Testis (tissue), 3 donors: Measurements from ENCODE around the gene FAM120C. TPM values are rescaled to one million over a fixed set of nuclear protein-coding genes. Genes with fewer than 3 reads are reported as not detected.

Experiments
- DNase-seq: peaks from one replicate; pipeline ENCODE4 v3.0.0-alpha.2; 2019
- H3K27ac ChIP-seq, 2 donors: fragments of 200-600 bp; sonication (generic); one replicate each; pipeline ENCODE4 v1.5.1; 2019
- H3K27me3 ChIP-seq: fragments of 200-600 bp; sonication (generic); one replicate; pipeline ENCODE4 v1.5.1; 2019
- H3K36me3 ChIP-seq: fragments of 200-600 bp; sonication (generic); one replicate; pipeline ENCODE4 v1.5.1; 2017; ENCODE audit warnings: low read depth; ENCODE audit errors: missing control alignments
- H3K4me1 ChIP-seq: fragments of 200-600 bp; sonication (generic); one replicate; pipeline ENCODE4 v1.5.1; 2019
- H3K4me3 ChIP-seq, 2 donors: fragments of 200-600 bp; sonication (generic); one replicate each; pipeline ENCODE4 v1.5.1; 2017 to 2019
- H3K9me3 ChIP-seq: fragments of 200-600 bp; sonication (generic); one replicate; pipeline ENCODE4 v1.5.1; 2017
- POLR2A ChIP-seq: fragments of 450-650 bp; IDR thresholded peaks from one replicate; pipeline ENCODE4 v1.6.1; 2017; ENCODE audit warnings: antibody characterized with exemption, mild to moderate bottlenecking, moderate library complexity
- WGBS, 2 donors: methylation state at CpG; one replicate each; pipeline ENCODE4 v1.1.5; 2018; 5-methylcytosine and 5-hydroxymethylcytosine counted together
- intact Hi-C: fragments of 100-400 bp; cut with DNase I; formaldehyde crosslinking; loops from one replicate; pipeline ENCODE4 v1.15.1; 2023; ENCODE audit warnings: low total_unique reads
- polyA plus RNA-seq: library from polyadenylated mRNA; stranded (reverse); fragments of 350-450 nt; fragmentation: Illumina TruSeq; extraction: RNeasy Lipid Tissue Mini Kit (QIAGEN cat#74804); gene quantifications from one replicate; pipeline ENCODE4 v1.2.3, GENCODE V29; 2014; ENCODE audit warnings: low read depth, low replicate concordance; ENCODE audit not compliant: insufficient read depth
- total RNA-seq, 2 donors: library from RNA; depleted of rRNA; stranded (reverse); fragments of >200 nt; gene quantifications; one replicate each; pipeline ENCODE4 v1.2.3, GENCODE V29; 2016
- TF ChIP-seq, protein P1 (sequence below), 3 experiments: fragments of 450-650 bp in 2 of 3; fragments of 200-600 bp in 1 of 3; sonication (generic) in 1 of 3; IDR thresholded peaks; one replicate each; pipeline ENCODE4 v1.5.1; 2016 to 2019; ENCODE audit warnings: antibody characterized with exemption in 3 of 3, mild to moderate bottlenecking in 2 of 3, moderate library complexity in 1 of 3

The FAM120C gene
- total and polyA plus RNA-seq, 3 donors from 2014 or later = 5.3 to 22.3 (median 20.5) TPM

DNA sequence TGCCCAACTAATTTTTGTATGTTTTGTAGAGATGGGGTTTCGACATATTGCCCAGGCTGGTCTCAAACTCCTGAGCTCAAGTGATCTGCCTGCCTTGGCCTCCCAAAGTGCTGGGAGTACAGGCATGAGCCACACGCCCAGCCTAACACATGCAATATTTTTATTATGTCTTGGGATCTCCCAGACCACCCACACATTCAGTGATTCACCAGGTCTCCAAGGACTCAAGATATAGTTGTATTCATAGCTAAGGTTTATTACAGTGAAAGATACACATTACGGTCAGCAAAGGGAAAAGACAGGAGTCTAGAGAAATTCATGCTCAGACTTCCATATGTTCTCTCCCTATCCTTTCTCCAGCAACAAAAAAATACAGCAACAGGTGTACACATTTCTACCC, 25.5 kb upstream of the FAM120C start:
- WGBS, 2 donors = 70 to 88% methylated on average over 3 of the region's 3 CpGs
- TF ChIP-seq, protein P1, sequence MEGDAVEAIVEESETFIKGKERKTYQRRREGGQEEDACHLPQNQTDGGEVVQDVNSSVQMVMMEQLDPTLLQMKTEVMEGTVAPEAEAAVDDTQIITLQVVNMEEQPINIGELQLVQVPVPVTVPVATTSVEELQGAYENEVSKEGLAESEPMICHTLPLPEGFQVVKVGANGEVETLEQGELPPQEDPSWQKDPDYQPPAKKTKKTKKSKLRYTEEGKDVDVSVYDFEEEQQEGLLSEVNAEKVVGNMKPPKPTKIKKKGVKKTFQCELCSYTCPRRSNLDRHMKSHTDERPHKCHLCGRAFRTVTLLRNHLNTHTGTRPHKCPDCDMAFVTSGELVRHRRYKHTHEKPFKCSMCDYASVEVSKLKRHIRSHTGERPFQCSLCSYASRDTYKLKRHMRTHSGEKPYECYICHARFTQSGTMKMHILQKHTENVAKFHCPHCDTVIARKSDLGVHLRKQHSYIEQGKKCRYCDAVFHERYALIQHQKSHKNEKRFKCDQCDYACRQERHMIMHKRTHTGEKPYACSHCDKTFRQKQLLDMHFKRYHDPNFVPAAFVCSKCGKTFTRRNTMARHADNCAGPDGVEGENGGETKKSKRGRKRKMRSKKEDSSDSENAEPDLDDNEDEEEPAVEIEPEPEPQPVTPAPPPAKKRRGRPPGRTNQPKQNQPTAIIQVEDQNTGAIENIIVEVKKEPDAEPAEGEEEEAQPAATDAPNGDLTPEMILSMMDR (IDR thresholded peaks at IDR 0.05) = no peak
- no peak for TF ChIP-seq POLR2A
- Histone ChIP-seq H3K4me3 (no peak overlapping the region), H3K27me3 (no peaks in the 10 kb centered on the region), H3K4me1 (no peaks in the 10 kb centered on the region), H3K9me3 (no peaks in the 10 kb centered on the region), H3K27ac (no peak overlapping the region), H3K36me3 (no peaks in the 10 kb centered on the region)
- DNase-seq = no peak
- intact Hi-C loops = no loop called here

DNA sequence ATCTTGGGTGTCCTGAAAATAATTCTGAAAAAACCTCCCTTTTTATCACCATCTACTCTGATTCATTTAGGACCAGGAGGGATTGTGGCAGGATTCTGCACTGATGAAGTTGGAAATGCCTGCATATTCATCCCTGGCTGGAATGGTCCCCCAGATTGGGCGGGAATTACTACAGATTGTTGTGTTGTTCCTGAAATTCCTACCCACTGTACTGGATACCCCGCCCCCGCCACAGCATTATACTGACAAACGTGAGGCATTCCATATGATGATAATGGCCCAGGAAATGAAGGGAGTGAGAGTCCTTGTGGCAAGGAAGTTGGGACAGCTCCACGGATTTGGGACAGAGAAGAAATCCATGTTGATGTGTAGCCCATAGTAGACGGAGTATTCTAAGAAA, 15.2 kb upstream of the FAM120C start:
- Histone ChIP-seq H3K4me1 (no peaks in the 10 kb centered on the region), H3K27ac (no peak overlapping the region), H3K4me3 (no peak overlapping the region), H3K36me3 (no peaks in the 10 kb centered on the region), H3K9me3 (no peaks in the 10 kb centered on the region), H3K27me3 (no peaks in the 10 kb centered on the region)
- DNase-seq = no peak
- intact Hi-C loops = no loop called here
- 78 to 87% methylated on average over 4 to 6 of the region's 6 CpGs for WGBS, 2 donors
- TF ChIP-seq, protein P1 (IDR thresholded peaks at IDR 0.05) = no peak
- TF ChIP-seq POLR2A = no peak

DNA sequence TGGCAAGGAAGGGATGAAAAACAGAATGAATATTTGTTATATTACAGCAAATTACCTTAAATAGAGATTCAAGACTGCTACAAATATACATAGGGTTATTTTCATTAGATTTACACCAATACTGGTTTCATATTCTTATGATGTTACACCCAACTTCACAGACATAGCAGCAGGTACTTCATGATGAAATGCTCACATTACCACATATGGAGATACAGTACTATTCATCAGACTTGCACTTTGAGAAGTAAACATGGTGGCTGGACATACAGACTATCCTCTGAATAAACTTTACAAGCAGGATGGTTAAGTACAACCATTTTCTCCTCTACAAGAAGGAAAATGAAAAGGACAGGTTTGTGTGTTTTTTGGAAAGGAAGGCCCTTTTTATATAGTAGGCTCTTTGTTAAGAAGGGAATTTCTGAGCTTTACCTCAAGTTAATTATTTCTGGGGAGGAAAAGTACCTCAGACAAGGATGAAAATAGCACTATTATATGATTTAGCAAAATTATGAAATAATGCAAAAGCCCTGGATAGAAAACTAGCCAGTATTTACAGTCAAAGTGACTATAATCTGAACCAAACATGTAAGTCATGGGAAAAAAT, 12.0 kb upstream of the FAM120C start:
- no peaks in the 10 kb centered on the region for H3K4me1 ChIP-seq
- no peak for DNase-seq
- H3K27me3 ChIP-seq = no peaks in the 10 kb centered on the region
- no peaks in the 10 kb centered on the region for H3K9me3 ChIP-seq
- no peak overlapping the region for H3K27ac ChIP-seq
- TF ChIP-seq, protein P1 (IDR thresholded peaks at IDR 0.05) = no peak
- TF ChIP-seq POLR2A = no peak
- no peak overlapping the region for H3K4me3 ChIP-seq
- intact Hi-C loops = no loop called here
- H3K36me3 ChIP-seq = no peaks in the 10 kb centered on the region

DNA sequence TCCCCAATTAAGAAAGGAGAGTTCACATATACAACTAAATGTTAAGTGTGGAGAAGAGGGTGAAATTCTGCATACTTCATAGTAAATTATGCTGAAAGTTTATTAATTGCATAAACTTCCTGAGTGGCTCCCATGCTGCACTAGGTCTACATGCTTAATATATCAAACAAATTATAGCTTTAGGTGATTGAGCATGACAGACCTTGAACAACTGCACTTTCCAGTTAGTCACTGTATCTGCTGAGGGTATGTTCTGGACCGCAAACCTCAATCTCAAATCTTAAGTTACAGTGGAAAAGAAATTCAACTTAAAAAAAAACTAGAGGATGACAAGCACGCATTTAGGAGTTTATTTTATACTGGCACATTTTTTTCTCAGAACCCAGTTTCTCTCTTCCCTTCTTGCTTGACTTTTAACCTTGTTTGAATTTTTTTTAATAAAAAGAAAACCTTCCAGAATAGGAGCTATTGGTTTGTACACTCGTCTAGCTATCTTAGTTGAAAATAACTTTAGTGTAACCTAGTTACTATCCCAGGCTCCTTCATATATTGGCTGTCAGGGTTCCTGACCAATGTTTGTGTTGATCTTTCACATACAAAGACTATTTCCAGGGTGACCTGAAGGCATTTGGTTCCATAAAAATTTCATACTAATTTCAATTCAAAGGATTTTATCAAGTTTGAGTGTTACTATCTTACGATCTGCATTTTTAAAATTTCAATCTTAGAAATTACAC, 10.2 kb upstream of the FAM120C start:
- DNase-seq = no peak
- no peaks in the 10 kb centered on the region for H3K9me3 ChIP-seq
- intact Hi-C loops = no loop called here
- no peaks in the 10 kb centered on the region for H3K36me3 ChIP-seq
- H3K4me3 ChIP-seq = no peak overlapping the region
- no peaks in the 10 kb centered on the region for H3K27me3 ChIP-seq
- no peaks in the 10 kb centered on the region for H3K4me1 ChIP-seq
- no peak for TF ChIP-seq POLR2A
- TF ChIP-seq, protein P1 (IDR thresholded peaks at IDR 0.05) = no peak
- no peak overlapping the region for H3K27ac ChIP-seq
- WGBS, 2 donors = 66 to 76% methylated on average over 4 of the region's 4 CpGs

DNA sequence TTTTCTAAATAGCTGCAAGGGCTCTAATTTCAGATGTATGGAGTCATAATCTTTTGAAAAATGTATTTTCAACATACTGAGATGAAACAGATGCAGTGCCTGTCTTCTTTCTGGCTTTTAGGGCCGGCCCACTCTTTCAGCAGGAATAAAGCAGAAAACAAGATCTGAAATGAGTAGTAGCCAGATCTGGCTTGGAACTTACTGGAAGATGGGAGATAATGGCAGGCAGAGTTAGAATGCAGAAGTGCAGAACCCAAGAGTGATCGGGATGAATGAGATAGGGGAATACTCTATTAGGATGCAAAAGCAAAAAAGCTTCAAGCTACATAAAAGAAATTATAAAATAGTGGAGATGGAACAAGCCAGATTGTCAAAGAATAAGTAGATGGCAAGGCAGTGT, 1.4 kb upstream of the FAM120C start:
- H3K27ac ChIP-seq = no peak overlapping the region
- no peak overlapping the region for H3K4me3 ChIP-seq
- no peaks in the 10 kb centered on the region for H3K36me3 ChIP-seq
- TF ChIP-seq, protein P1 (IDR thresholded peaks at IDR 0.05) = no peak
- TF ChIP-seq POLR2A = no peak
- H3K4me1 ChIP-seq = peaks cover 3% of the 10 kb centered on the region
- DNase-seq = no peak
- H3K27me3 ChIP-seq = no peaks in the 10 kb centered on the region
- H3K9me3 ChIP-seq = no peaks in the 10 kb centered on the region
- intact Hi-C loops = no loop called here
- 72 to 73% methylated on average over 2 of the region's 2 CpGs for WGBS, 2 donors
